GM18858 (cell line): ENCODE measurements around the gene TEKTIP1.
"Not testable (repeated sequence)": the region's sequence is repeated elsewhere in the genome, so short reads cannot be mapped to it uniquely, and the experiment has no call there.

ENCODE experiments used
- ATAC-seq: cut with Tn5 transposase; IDR thresholded peaks from one replicate; pipeline ENCODE4 v1.9.1; 2021; ENCODE audit not compliant: unreplicated experiment

The TEKTIP1 gene

GRCh38 chr19:3507371-3508120, 31.4 kb upstream of the TEKTIP1 start:
- no peak for ATAC-seq

DNA sequence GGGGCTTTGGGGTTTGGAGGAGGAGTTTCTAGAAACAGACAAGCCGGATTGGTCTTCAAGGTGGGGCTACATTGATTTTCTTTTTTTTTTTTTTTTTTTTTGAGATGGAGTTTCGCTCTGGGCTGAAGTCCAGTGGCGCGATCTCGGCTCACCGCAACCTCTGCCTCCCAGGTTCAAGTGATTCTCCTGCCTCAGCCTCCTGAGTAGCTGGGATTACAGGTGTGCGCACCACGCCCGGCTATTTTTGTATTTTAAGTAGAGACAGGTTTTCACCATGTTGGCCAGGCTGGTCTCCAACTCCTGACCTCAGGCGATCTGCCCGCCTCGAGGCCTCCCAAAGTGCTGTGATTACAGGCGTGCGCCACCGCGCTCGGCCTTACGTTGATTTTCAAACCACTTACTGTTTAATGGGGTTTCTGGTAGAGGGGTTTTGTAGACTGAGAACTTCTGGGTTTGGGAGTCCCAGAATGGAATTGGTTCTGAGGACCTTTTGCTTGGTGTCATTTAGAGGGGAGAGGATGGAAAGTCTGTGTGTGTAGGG, 30.8 kb upstream of the TEKTIP1 start:
- ATAC-seq = not testable (repeated sequence)

- no peak for ATAC-seq
These were observed 30.0 kb upstream of the TEKTIP1 start for GRCh38 chr19:3508771-3509535.

DNA sequence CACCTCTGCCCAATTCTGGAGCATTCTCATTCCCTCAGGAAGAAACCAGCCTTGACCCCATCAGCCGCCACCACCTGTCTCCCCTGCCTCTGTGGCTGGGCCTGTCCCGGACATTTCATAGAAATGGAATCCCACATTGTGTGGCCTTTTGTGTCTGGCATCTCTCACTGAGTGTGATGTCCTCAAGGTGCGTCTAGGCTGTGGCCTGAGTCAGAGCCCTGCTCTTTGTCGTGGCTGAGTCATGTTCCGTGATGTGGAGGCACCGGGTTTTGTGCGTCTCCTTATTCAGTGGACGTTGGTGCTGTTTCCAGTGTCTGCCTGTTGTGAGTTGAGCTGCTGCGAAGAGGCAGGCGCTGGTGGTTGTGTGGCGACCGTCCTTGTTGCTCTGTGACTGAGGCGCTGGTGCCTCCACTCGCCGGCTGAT, 29.4 kb upstream of the TEKTIP1 start:
- no peak for ATAC-seq

DNA sequence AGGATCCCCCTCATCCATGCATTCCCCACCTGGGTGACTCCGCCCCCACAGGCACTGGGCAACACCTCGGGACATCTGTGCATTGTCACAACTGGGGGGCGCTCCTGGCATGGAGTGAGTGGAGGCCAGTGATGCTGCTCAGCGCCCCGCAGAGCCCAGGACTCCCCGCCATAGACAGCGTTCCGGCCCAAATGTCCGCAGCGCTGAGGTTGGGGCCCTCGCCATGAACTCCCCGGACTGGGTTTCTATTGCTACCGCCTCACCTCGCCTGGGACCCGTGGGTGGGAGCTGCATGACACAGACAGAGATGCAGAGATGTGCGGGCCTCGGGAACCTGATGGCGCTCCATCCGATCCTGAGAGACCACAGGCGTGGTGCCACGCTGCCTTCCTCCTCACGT, 28.2 kb upstream of the TEKTIP1 start:
- no peak for ATAC-seq

DNA sequence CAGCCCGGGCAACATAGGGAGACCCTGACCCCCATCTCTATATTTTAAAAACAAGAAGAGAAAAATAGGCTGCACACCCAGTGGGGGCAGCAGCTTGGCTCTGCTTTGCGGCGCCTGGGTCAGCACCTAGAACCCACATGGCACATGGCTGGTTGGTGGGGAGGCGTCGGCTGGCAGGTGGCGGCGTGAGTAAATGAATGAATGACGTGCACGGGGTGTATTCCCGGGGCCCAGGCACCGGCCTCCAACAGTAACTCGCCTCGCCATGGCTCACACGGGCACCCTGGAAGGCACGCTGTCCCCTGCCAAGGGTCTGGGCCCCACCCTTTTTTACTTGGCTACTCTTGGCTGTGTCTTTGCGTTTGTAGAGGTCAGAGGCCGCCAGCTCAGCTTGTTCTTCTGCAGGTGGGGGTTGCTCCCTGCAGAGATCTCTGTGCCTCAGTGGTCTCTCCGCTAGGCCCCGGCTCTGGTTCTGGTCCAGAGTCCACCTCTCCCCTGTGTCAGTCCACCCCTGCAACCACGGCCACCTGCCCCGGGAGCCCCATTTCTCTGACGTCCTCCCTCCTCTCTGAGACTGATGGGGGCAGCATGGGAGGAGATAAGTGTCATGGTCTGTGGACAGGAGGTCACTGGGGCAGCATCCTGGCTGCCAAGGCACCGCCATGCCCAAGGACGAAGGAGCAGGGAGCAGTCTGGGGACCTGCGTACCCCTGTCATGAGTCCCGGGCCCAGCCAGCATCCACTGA, 27.3 kb upstream of the TEKTIP1 start:
- no peak for ATAC-seq

DNA sequence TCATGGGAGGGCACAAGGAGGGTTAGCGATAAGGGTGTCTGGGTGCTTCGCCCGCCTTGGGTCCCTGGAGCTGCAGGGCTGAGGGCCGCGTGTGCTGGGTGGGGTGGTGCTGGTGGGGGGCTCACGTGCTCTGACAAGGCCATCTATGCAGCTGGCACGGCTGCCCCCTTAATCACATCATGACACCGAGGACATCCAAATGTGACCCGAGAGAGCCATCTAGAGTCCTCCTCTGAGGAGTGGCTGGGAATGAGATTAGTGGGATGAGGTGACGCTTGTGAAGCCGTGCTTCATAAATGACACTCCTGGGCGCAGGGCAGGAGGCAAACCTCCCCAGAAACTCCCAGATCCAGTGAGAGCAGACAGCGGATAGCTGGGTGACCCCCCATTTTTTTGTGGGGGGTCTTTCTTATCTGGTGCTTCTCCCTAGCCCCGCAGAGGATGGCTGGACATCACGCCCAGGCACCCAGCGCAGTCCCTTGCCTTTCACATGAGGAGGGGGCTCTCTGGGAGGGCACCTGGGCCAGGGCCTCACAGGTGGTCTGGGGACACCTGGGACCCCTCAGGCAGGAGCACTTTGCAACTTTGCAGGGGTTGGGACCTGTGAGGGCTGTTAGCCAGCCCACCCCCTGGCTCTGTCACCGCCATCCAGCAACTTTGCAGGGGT, 26.3 kb upstream of the TEKTIP1 start:
- ATAC-seq = no peak

DNA sequence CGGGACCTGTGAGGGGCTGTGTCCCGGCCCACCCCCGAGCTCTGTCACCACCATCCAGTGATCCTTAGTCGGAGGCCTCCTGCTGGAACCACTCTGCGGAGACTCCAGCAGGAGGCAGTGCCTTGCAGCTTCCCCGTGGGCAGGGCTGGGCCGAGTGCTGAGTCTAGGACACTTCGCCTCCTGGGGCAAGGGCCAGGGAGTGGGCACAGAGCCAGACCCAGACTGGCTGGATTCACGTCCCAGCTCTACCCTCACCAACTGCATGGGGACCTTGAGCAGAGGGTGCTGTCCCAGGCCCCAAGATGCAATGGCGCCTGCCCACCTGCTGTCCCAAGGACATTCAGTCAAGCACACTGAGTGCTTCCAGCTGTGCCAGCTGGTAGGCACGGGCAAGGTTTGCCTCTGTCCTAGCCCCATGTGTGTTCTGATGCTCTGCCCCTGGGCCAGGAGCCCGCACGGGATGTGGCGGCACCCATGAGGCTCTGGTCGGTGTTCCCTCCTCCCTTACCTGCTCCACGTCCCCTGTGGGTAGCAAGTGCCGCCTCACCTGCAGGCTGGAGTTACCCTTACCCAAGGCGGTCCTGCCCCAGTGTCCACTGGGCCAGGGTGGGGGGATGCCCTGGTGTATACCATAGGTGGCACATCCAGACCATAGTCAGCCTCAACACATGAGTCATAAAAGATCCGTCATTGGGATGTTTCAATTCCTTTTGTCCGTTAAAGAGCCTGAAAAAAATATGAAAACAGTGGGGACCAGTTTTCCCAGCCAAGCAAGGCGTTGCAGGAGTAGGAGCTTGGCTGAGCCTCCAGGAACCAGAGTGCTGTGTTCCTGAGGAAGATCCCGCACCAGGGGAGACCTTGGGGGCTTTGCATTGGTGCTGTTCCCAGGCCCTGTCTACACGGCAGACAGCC, 25.5 kb upstream of the TEKTIP1 start:
- ATAC-seq = no peak

- ATAC-seq = no peak
These were observed 24.0 kb upstream of the TEKTIP1 start for GRCh38 chr19:3514930-3515329.

- ATAC-seq = no peak
These were observed 23.0 kb upstream of the TEKTIP1 start for GRCh38 chr19:3515891-3516422.

DNA sequence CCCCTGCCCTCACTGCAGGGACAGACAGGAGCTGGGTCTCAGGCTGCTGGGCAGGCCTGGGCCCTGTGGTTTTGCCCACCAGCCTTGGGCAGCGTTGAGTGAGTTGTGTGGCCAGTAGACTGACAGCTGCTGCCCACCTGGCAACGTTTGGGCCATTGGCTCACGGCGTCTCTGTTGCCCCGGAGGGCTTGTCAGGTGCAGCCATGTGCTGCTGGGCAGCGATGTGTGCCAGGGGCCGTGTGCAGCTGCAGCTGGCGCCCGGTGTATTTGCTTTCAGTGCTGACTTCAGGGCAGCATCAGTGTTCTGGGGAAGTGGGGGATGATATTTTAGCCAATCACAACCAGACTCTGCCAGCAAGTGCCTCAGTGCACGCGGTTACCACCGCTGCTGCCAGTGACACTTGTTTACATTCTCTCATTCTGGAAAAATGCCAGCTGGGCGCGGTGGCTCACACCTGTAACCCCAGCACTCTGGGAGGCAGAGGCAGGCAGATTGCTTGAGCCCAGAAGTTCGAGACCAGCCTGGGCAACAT, 22.2 kb upstream of the TEKTIP1 start:
- ATAC-seq = no peak

- ATAC-seq = no peak
These were observed 21.3 kb upstream of the TEKTIP1 start for GRCh38 chr19:3517638-3518037.

GRCh38 chr19:3518255-3518654, 20.7 kb upstream of the TEKTIP1 start:
- ATAC-seq = no peak

DNA sequence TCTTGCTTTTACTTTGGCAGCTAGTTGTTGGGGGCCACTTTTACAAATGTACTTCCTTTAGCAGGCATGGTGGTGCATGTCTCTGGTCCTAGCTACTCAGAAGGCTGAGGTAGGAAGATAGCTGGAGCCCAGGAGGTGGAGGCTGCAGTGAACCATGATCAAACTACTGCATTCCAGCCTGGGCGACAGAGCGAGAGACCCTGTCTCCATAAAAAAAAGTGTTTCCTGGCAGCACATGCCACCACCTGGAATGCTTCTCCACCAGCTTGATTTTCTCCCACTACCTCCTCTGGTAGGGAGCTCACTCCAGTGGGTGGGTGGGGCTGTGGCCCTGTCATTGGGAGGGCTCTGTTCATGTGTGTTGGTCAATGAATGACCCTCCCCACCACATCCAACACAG, 20.3 kb upstream of the TEKTIP1 start:
- ATAC-seq = no peak

DNA sequence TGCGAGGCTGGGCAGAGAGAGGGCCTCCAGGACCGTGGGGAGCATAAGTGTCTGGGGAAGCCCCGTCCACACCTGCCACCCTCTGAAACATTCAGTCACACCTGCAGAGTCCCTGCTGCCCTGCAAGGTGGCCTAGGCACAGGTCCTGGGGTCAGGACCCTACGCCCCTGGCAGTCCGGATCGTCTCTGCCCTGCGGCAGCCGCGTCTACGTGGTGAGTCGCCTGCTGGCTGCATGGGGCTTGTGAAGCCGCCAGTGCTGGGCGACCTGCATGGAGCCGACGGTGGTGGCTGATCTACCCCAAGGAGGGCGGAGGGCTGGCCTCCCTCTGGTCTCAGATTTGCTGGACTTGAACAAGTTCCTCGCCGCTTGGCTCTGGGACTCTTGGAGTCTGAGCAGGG, 19.8 kb upstream of the TEKTIP1 start:
- ATAC-seq = no peak

DNA sequence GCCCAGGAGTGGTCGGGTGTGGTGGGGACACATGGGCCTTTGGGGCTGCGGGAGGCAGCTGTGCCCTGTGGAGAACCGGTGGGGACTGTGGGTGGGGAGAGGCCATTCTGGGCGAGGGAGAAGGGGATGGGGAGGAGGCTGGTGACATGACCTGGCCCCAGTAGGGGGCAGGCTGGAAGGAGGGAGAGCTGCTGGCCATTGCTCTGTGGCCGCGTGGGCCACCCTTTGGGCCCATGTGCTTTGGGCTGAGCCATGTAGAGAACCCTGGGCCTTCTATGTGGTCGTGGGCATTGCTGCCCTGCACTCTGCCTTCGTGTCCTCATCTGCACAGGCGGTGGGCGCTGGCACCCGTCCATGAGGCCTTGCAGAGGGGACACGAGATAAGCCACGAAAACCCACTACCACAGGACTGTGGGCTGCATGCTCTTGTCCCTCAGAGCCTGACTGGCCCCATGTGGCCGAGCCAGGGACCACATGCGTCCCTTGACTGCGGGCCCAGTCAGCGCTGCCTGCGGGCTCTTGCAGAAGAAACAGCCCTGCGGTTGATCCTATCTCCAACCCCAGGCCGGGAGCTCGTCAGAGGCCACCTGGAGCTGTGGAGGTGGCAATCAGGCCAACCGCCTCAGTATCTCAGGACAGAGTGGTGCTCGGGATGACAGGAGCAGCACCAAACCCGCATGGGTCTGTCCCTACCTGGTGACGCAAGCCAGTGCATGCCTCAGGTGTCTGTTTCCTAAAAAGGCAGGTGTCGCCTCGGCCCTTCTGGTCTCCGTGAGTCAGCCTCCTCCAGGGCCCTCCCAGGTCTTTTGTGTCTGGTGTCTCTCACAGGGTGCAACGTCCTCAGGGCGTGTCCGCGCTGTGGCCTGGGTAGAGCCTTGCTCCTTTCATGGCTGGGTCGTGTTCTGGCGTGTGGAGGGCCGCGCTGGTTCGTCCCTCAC, 18.5 kb upstream of the TEKTIP1 start:
- no peak for ATAC-seq

- ATAC-seq = no peak
These were observed 17.9 kb upstream of the TEKTIP1 start for GRCh38 chr19:3521104-3521445.
